Umbilical cord (tissue), 2 donors: ENCODE data around the gene AQP3. TPM values are rescaled to one million over a fixed set of nuclear protein-coding genes. Genes with fewer than 3 reads are reported as not detected.
"Not testable (repeated sequence)": the region's sequence is repeated elsewhere in the genome, so short reads cannot be mapped to it uniquely, and the experiment has no call there.

Experiments
- DNase-seq: peaks from one replicate; pipeline ENCODE4 v3.0.0-alpha.2; 2015; ENCODE audit warnings: low spot score
- total RNA-seq: library from RNA; depleted of rRNA; stranded (reverse); fragments of >200 nt; gene quantifications from one replicate; pipeline ENCODE4 v1.2.3, GENCODE V29; 2014; ENCODE audit warnings: low replicate concordance; ENCODE audit not compliant: insufficient read depth

The AQP3 gene
- total RNA-seq, 1 donor from 2014 or later: 14.2 TPM

GRCh38 chr9:33442125-33442524 lies 5.3 kb downstream of the AQP3 start:
- DNase-seq: no peak

- DNase-seq: no peak
Measured at GRCh38 chr9:33440609-33441008, 6.8 kb downstream of the AQP3 start.

DNA sequence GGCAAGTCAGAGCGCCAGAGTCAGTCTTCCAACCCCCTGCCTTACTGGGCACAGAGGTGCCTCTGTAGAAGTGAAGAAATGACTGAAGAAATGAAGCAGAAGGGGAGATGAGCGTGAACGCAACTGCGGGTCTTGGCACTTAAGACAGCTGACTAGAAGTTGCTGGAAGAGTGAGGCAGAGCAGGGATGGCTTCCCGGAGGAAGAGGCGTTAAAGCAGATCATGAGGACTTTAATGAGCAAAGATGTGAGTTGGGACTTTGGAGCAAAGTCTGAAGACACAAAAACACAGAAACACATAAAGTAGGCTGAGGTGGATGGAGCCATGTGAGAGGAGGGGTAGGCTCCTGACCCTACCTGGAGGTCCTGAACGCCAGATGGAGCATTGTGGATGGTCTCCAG lies 7.2 kb downstream of the AQP3 start:
- no peak for DNase-seq

- DNase-seq: no peak
Measured at GRCh38 chr9:33439731-33440130, 7.7 kb downstream of the AQP3 start.

DNA sequence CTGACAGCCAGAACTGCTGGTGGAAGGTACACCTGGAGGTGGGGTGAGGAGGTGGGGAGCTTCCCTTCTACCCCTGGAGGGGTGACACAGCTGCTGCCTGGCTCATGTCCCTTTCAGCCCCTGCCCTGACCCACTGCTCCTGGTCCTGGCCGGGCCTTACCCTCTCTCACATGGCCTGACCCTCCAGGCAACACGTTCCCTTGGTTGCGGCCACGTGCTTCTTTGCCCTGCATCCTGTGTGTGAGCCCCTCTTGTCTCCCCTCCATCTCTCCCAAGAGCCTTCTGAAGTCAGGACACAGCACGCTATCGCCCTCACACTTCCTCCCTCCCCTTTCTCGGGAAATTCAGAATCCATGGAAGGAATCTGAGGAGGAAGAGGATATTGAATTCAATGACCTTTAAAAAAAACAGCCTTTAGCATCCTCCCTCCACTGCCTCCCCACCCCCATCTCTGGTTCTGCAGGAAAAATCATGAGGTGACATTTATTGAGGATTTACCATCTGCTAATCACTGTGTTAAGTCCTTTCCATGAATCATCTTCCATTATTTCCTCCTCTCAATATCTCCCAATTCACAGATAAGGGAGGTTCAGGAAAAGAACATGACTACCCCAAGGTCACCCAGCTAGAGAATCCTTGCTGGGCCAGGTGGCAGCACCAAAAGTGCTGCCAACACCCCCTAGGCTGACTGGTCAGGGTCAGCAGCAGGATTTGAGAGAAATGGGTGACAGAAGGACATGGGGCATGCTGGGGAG lies 8.3 kb downstream of the AQP3 start:
- DNase-seq: no peak

DNA sequence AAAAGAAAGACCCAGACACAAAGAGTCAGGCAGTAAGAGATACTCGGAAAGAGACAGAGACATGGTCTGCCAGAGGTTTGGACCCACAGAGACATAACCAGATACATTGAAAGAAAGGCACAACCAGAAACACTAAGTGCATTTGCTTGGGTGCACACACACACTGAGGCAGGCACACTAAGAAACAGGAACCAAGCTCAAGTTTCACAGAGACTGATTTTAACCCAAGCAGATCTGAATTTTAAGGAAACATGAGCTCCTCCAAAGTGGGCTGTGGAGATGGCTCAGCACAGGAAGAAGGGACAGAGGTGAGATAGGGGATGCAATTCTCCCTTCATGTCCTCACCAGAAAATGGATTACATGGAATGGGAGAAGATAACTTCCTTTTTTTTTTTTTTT lies 9.5 kb downstream of the AQP3 start:
- no peak for DNase-seq

GRCh38 chr9:33437205-33437604 lies 10.2 kb downstream of the AQP3 start:
- DNase-seq: no peak

DNA sequence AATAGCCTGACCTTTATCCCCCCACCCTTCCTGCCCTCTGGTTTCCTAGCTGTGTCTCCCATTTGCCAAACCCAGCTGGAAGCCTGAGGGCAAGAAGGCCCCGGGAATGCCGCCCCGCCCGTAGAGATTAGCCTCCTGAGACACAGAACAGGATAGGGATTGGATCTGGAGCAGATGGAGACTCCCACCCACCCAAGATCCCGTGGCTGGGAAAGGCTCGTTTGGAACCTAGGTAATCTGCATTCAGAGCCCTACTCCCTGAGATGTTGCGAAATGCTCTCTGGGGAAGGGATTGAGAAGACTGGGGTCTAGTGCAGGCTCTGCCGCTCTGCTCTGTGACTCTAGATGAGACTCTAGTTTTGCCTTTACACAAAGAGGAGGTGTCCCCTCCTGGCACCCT lies 10.9 kb downstream of the AQP3 start:
- peak; percentile 71 for DNase-seq

DNA sequence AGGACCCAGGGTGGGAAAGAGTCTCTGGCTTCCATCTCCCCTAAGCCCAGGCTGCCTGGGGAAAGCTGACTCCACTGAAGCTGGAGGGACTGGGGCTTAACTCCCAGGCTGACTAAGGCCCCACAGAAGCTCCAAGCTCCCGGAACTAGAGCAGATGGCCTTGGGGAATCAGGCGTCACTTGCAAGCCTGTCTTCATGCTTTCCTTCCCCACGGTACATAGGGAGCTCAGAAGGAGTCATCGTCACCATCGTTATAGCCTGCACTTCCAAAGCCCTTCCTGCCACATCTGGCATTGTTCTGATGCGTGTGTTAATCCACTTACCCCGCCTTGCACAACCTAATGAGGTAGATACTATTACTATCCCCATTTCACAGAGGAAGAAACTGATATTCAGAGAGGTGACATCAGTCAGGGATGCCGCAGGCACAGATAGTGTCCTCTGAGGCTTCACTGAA lies 11.5 kb downstream of the AQP3 start:
- DNase-seq: peak; percentile 91

GRCh38 chr9:33434317-33435105 lies 12.9 kb downstream of the AQP3 start:
- no peak for DNase-seq

DNA sequence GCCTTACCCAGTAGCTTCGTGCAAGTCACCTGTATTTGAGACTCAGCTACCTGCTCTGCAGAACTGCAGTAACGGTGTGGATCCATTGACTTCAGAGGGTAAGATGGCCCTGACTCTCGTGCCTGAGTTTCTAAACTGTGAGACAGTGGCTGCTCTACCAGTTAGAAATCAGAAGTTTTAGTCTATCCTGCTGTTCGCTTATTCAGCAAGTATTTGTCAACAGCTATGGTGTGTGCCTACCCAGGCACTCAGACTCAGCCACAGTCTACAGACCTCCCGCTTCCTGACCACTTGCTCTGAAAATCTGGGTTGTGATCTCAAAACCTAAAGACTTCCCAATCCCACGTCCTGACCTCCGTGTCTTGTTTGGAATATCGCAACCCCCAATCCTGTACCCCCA lies 13.5 kb downstream of the AQP3 start:
- DNase-seq: no peak

GRCh38 chr9:33431420-33431819 lies 16.0 kb downstream of the AQP3 start:
- DNase-seq: no peak

DNA sequence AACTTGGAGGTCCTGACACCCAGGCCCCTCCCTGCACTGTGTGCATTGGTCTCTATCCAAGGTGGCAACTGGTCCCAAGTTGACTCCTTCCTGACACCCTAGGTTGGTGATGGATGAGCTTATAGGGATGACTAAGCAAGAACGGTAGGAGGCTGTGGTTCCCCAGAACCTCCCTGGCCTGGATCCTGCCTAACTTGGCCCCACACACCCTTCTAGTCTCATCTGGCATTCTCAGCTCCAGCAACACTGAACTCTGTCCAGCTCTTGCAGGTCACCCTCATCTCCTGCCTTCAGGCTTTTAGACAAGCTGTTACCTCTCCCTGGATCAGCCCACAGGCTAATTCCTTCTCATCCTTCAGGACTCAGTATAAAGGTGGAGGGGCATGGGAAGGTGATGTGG lies 16.5 kb downstream of the AQP3 start:
- DNase-seq: no peak

- no peak for DNase-seq
Measured at GRCh38 chr9:33429256-33429985, 18.0 kb downstream of the AQP3 start.

GRCh38 chr9:33426843-33427293 lies 20.5 kb downstream of the AQP3 start:
- DNase-seq: no peak

GRCh38 chr9:33425128-33425533 lies 22.3 kb downstream of the AQP3 start:
- no peak for DNase-seq

GRCh38 chr9:33424492-33424891 lies 22.9 kb downstream of the AQP3 start:
- DNase-seq: not testable (repeated sequence)

DNA sequence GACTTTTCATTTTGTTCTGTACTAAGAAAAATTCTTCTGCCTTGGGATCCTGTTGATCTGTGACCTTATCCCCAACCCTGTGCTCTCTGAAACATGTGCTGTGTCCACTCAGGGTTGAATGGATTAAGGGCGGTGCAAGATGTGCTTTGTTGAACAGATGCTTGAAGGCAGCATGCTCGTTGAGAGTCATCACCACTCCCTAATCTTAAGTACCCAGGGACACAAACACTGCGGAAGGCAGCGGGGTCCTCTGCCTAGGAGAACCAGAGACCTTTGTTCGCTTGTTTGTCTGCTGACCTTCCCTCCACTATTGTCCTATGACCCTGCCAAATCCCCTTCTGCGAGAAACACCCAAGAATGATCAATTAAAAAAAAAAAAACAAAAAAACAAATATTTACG lies 23.4 kb downstream of the AQP3 start:
- not testable (repeated sequence) for DNase-seq

GRCh38 chr9:33419708-33420303 lies 27.6 kb downstream of the AQP3 start:
- no peak for DNase-seq

DNA sequence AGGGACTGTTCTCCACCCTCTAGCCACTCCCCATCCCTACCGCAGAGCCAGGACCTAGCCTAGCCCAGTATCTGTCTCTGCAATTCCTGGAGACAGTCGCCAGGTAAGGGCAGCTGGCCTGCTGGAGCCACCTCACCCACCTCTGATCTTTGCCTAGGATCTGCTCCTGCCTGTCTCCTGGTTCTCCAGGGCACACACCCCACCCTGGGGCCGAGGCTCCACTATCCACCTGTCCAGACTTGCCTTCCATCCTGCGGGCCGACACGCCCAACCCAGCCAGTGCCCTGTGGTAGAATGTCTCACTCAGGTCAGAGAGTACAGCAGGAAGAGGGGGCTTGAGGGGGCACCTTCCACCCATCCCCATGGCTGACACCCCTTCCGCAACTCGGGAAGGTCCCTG lies 29.3 kb downstream of the AQP3 start:
- no peak for DNase-seq

DNA sequence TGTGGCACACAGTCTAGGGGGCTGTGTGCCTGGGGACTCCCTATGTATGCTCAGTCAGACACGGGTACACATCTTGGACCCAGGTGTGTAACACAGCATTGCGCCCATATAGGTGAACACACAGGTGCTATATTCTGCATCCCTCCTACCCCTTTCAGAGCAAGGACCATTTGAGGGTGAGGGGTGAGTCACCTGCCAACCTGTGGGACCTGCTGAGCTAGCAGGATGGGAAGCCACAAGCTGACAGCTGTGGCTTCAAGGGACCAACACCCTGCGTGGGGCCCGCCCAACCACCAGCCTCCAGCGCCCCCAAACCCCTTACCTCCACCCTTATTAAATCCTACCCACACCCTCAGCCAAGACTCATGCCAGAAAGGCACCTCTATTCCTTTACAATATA lies 30.4 kb downstream of the AQP3 start:
- DNase-seq: no peak

DNA sequence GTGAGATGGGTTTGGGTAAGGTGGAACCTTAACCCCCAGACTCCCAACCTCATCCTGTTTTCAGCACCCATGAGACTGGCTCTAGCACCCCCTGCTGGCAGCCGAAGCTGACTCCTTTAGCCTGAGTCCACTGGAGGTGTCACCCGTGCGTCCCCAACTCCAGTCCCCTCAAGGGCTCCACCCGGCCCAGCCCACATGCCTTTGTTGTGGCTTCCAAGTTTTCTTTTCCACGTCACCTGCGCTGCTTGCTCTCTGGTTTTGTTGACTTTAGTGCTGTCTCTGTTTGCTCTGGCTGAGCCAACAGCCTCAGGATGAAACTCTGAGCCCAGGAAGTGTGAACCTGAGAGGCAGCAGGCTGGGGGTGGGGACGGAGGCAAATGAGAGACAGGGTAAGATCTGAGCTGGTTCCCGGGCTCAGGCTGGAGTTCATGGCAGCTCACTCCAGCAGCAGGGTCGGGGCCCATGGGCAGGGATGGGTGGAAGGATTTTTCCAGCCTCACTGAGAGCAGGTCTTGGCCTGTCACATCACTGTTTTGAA lies 31.8 kb downstream of the AQP3 start:
- DNase-seq: no peak
